H1 (cell line): Measurements from ENCODE around the gene NHS. TPM values are rescaled to one million over a fixed set of nuclear protein-coding genes. Genes with fewer than 3 reads are reported as not detected.

ENCODE experiments used
- HDAC2 ChIP-seq, 2 experiments: fragments of 300-600 bp in 1 of 2; sonication (generic) in 1 of 2; IDR thresholded peaks; 2 replicates each; pipeline ENCODE4 v1.6.1; 2011 to 2012; ENCODE audit warnings: low read depth in 2 of 2, low read length in 2 of 2, mild to moderate bottlenecking in 2 of 2, moderate library complexity in 2 of 2, borderline replicate concordance in 1 of 2, inconsistent platforms in 1 of 2
- KDM1A ChIP-seq: fragments of 200-600, 300-600 bp; sonication (generic); IDR thresholded peaks from 2 replicates; pipeline ENCODE4 v1.7.1; 2016; ENCODE audit warnings: mild to moderate bottlenecking, low read length, borderline replicate concordance
- KDM5A ChIP-seq: fragments of 200-600 bp; IDR thresholded peaks from 2 replicates; pipeline ENCODE4 v1.7.1; 2012; ENCODE audit warnings: mild to moderate bottlenecking, low read length, inconsistent platforms, mixed read lengths
- PHF8 ChIP-seq: fragments of 200-600 bp; sonication (generic); conservative IDR thresholded peaks from 2 replicates; pipeline ENCODE4 v1.7.1; 2012; ENCODE audit warnings: low read depth, mild to moderate bottlenecking, inconsistent platforms, low read length, moderate library complexity
- POU5F1 ChIP-seq: IDR thresholded peaks from 2 replicates; pipeline ENCODE4 v1.6.1; 2011; ENCODE audit warnings: low read depth, mild to moderate bottlenecking, low read length, moderate library complexity
- RBBP5 ChIP-seq: IDR thresholded peaks from 2 replicates; pipeline ENCODE4 v1.7.1; 2012; ENCODE audit warnings: low read depth, mild to moderate bottlenecking, inconsistent platforms, low read length, moderate library complexity, borderline replicate concordance
- SP4 ChIP-seq: IDR thresholded peaks from 2 replicates; pipeline ENCODE4 v1.6.1; 2012; ENCODE audit warnings: low read length, inconsistent platforms
- SRF ChIP-seq: IDR thresholded peaks from 2 replicates; pipeline ENCODE4 v1.6.1; 2011; ENCODE audit warnings: mild to moderate bottlenecking, low read depth, low read length, moderate library complexity
- TAF7 ChIP-seq: optimal IDR thresholded peaks from 2 replicates; pipeline ENCODE3; 2011; ENCODE audit warnings: low read depth, mild to moderate bottlenecking, inconsistent platforms, low read length, moderate library complexity, borderline replicate concordance
- polyA plus RNA-seq, 7 experiments: library from polyadenylated mRNA; depleted of rRNA in 3 of 7; stranded (reverse) in 5 of 7; unstranded in 2 of 7; fragments of >200 nt in 5 of 7; fragments of 200-250 nt in 2 of 7; gene quantifications; 1 replicate in 5 of 7; 2 replicates in 1 of 7; 4 replicates in 1 of 7; pipeline versions ENCODE4 v1.2.1 to v1.2.3, GENCODE V29; 2011 to 2013; ENCODE audit warnings: missing spikeins in 2 of 7, mixed read lengths in 2 of 7
- total RNA-seq: library from RNA; stranded (reverse); fragmentation: NEBNext Ultra II Directional; extraction: Animal tissue kit (Norgen Biotek cat#: 25700); gene quantifications from 2 replicates; pipeline ENCODE4 v1.2.1, GENCODE V29; 2021
- TF ChIP-seq, protein P1 (sequence below): IDR thresholded peaks from 2 replicates; pipeline ENCODE4 v1.6.1; 2012; ENCODE audit warnings: low read length, inconsistent platforms

NHS gene
- total and polyA plus RNA-seq, 2 of the 8 experiments (the other 6 are each of a cell fraction or from before 2014, with no cell fraction given): 2.2 to 6.7 TPM

DNA sequence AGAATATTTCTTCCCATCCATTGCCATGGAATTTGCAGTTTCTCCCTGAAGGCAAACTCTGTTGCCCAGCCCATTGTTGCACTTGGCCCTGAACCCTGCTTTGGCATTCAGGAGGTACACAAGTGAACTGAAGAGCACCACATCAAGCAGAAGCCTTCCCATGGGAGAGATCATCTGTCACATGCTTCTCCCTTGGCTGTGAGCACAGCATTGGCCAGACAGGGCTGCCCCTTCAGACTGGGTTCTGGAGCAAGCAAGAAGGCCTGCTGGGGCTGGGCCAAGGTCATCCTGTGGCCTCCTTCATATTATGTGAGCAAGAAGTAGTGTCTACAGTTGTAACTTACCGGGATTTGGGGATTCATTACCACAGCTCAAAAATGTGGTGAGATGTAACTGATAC is 385.0 kb downstream of the NHS start (continued):
- TF ChIP-seq, protein P1, sequence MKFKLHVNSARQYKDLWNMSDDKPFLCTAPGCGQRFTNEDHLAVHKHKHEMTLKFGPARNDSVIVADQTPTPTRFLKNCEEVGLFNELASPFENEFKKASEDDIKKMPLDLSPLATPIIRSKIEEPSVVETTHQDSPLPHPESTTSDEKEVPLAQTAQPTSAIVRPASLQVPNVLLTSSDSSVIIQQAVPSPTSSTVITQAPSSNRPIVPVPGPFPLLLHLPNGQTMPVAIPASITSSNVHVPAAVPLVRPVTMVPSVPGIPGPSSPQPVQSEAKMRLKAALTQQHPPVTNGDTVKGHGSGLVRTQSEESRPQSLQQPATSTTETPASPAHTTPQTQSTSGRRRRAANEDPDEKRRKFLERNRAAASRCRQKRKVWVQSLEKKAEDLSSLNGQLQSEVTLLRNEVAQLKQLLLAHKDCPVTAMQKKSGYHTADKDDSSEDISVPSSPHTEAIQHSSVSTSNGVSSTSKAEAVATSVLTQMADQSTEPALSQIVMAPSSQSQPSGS: no peak
- TF ChIP-seq RBBP5 (no peak), HDAC2 (IDR thresholded peaks at IDR 0.05; ENCODE audit: borderline replicate concordance in 1 of 2, low read depth in 2 of 2, low read length in 2 of 2) (no peak), POU5F1 (no peak), SRF (no peak), TAF7 (no peak), PHF8 (no peak), KDM1A (no peak), SP4 (no peak), KDM5A (no peak)
